Panc1 (cell line): ENCODE results near the gene MYRIP.

Source experiments
- CTCF ChIP-seq: fragments of 450-650 bp; IDR thresholded peaks from 2 replicates; pipeline ENCODE4 v1.5.1; 2017; ENCODE audit warnings: mild to moderate bottlenecking
- POLR2AphosphoS5 ChIP-seq: IDR thresholded peaks from 2 replicates; pipeline ENCODE4 v1.6.1; 2012; ENCODE audit warnings: mild to moderate bottlenecking, low read depth, low read length, moderate library complexity
- REST ChIP-seq, 2 experiments: IDR thresholded peaks; 2 replicates each; pipeline ENCODE4 v1.6.1; 2011 to 2012; ENCODE audit warnings: low read depth in 2 of 2, control low read depth in 1 of 2, low read length in 1 of 2, mild to moderate bottlenecking in 1 of 2, moderate library complexity in 1 of 2; ENCODE audit not compliant: insufficient read depth in 1 of 2
- SIN3A ChIP-seq: IDR thresholded peaks from 2 replicates; pipeline ENCODE4 v1.6.1; 2012; ENCODE audit warnings: low read depth, mild to moderate bottlenecking, low read length, moderate library complexity, borderline replicate concordance; ENCODE audit not compliant: insufficient read depth
- TCF7L2 ChIP-seq: IDR thresholded peaks from 2 replicates; pipeline ENCODE4 v1.6.1; 2011; ENCODE audit warnings: mild to moderate bottlenecking, low read depth, low read length, inconsistent platforms

- TF ChIP-seq CTCF (no peak), POLR2AphosphoS5 (no peak), SIN3A (no peak), REST (IDR thresholded peaks at IDR 0.05; ENCODE audit: insufficient read depth in 1 of 2, low read depth in 2 of 2, low read length in 1 of 2) (no peak), TCF7L2 (no peak)
Observed at GRCh38 chr3:40299130-40299720, 489.8 kb downstream of the MYRIP start.
